ENCODE measurements around the gene TKFC.
A peak's percentile ranks its signal among the peaks of the same experiment; 100 is the strongest.

Gene TKFC

GRCh38 chr11:61392981-61393595, 60.1 kb downstream of the TKFC start:
- TF ChIP-seq POLR2AphosphoS5 (IDR thresholded peaks at IDR 0.05; ENCODE audit: low read depth, low read length) (no peak), TAF1 (IDR thresholded peaks at IDR 0.05; ENCODE audit: low read depth, low read length) (no peak), SPI1 (IDR thresholded peaks at IDR 0.05; ENCODE audit: low read depth, low read length) (no peak)
- FAIRE-seq (no peak), DNase-seq (ENCODE audit: insufficient read length, low spot score) (peak; percentile 27)
